Smooth muscle cell (in vitro differentiated cells): ENCODE measurements around the gene LZTFL1. TPM values are rescaled to one million over a fixed set of nuclear protein-coding genes. Genes with fewer than 3 reads are reported as not detected.

Experiments used
- DNase-seq: peaks from one replicate; lab custom pipeline; 2025; ENCODE audit not compliant: unreplicated experiment; lab: John Stamatoyannopoulos, UW
- H2AFZ ChIP-seq: fragments of 200-600 bp; sonication (generic); 2 replicates; pipeline ENCODE4 v1.6.0; 2016; ENCODE audit warnings: antibody characterized with exemption, low read depth, mild to moderate bottlenecking
- H3F3A ChIP-seq: fragments of 200-600 bp; sonication (generic); 2 replicates; pipeline ENCODE4 v1.6.0; 2017; ENCODE audit warnings: antibody characterized with exemption, low read depth
- H3K27ac ChIP-seq: fragments of 200-600 bp; sonication (generic); 2 replicates; pipeline ENCODE4 v1.5.1; 2016; ENCODE audit warnings: low read depth, mild to moderate bottlenecking
- H3K27me3 ChIP-seq: fragments of 200-600 bp; sonication (generic); 2 replicates; pipeline ENCODE4 v1.6.1; 2016; ENCODE audit warnings: low read depth, mild to moderate bottlenecking
- H3K36me3 ChIP-seq: fragments of 200-600 bp; sonication (generic); 2 replicates; pipeline ENCODE4 v1.5.1; 2016; ENCODE audit warnings: low read depth
- H3K4me1 ChIP-seq: fragments of 200-600 bp; sonication (generic); 2 replicates; pipeline ENCODE4 v1.5.1; 2016; ENCODE audit warnings: low read depth
- H3K4me2 ChIP-seq: fragments of 200-600 bp; sonication (generic); 2 replicates; pipeline ENCODE4 v1.6.0; 2016; ENCODE audit warnings: mild to moderate bottlenecking
- H3K4me3 ChIP-seq: fragments of 200-600 bp; sonication (generic); 2 replicates; pipeline ENCODE4 v1.5.1; 2016; ENCODE audit warnings: mild to moderate bottlenecking
- H3K79me2 ChIP-seq: fragments of 200-600 bp; sonication (generic); 2 replicates; pipeline ENCODE4 v1.6.0; 2016; ENCODE audit warnings: low read depth, mild to moderate bottlenecking
- H3K9ac ChIP-seq: fragments of 200-600 bp; sonication (generic); 2 replicates; pipeline ENCODE4 v1.6.0; 2016; ENCODE audit warnings: low read depth
- H3K9me3 ChIP-seq: fragments of 200-600 bp; sonication (generic); replicated peaks from 2 replicates; pipeline ENCODE4 v1.5.1; 2016; ENCODE audit warnings: low read depth
- H4K20me1 ChIP-seq: fragments of 200-600 bp; sonication (generic); 2 replicates; pipeline ENCODE4 v1.6.0; 2016; ENCODE audit warnings: low read depth
- WGBS: methylation state at CpG from one replicate; pipeline ENCODE4 v1.1.7; 2016; ENCODE audit warnings: low lambda C conversion rate; 5-methylcytosine and 5-hydroxymethylcytosine counted together
- polyA plus RNA-seq: library from polyadenylated mRNA; unstranded; fragments of >200 nt; fragmentation: Nextera tagmentation; extraction: Ambion mirVana; gene quantifications from 2 replicates; pipeline ENCODE4 v1.2.1, GENCODE V29; 2016
- total RNA-seq: library from RNA; depleted of rRNA; stranded (reverse); fragments of >200 nt; gene quantifications from 2 replicates; pipeline ENCODE4 v1.2.3, GENCODE V29; 2014
- TF ChIP-seq, protein P1 (sequence below): fragments of 200-600 bp; sonication (generic); IDR thresholded peaks from 2 replicates; pipeline ENCODE4 v1.5.1; 2017; ENCODE audit warnings: borderline replicate concordance, mild to moderate bottlenecking, antibody characterized with exemption; ENCODE audit not compliant: insufficient read depth, poor library complexity, severe bottlenecking

Gene LZTFL1
- total and polyA plus RNA-seq, 2 experiments from 2014 or later: 8.6 to 29.4 TPM

DNA sequence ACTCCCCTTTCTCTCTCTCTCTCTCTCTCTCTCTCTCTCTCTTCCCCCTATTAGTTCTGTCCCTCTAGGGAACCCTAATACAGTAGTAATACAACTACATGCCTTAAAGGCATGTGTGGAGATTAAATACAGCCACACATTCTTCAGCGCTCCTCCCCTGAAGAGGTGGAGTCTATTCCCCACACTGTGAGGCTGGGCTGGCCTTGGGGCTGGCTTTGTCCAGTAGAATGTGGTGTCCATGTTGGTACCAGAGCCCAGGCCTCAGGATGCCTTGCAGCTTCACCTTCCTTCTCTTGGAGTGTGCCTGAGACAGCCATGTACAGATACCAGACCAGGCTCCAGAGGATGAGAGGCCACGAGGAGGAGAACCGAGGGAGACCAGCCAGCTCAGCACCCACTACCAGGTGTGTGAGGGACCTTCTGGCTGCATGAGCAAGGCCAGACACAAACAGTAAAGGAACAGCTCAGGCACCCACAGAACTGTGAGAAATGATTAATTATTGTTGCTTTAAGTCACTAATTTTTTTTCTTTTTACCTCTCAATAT lies 56.2 kb downstream of the LZTFL1 start:
- 90% methylated on average over 3 of the region's 3 CpGs for WGBS

DNA sequence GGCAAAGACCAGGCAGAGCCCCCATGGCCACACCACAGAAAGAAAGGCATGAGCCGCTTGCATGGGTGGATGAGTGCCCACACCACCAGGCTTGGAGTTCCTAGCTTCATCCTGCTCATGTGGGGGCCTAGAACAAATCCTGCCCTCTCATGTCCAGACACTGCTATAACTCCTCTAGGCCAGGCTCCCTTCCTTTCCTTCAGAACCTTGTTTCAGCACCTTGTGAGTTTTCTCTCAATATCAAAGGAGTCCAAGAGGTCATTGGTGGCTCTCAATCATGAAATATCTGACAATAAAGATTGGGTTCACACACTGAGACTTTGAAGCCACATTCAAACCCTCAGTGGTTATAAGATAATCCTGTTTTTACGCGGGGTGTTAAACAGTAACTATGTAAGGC lies 58.3 kb downstream of the LZTFL1 start:
- Histone ChIP-seq H3K27ac (no peak overlapping the region), H3K4me2 (no peak overlapping the region), H3K9me3 (no peaks in the 10 kb centered on the region), H3K9ac (no peak overlapping the region), H3F3A (no peaks in the 10 kb centered on the region), H3K4me1 (no peaks in the 10 kb centered on the region), H3K79me2 (no peaks in the 10 kb centered on the region), H3K36me3 (no peaks in the 10 kb centered on the region), H3K27me3 (peaks cover 21% of the 10 kb centered on the region), H3K4me3 (no peak overlapping the region), H2AFZ (no peak overlapping the region), H4K20me1 (no peaks in the 10 kb centered on the region)
- no peak for DNase-seq
- TF ChIP-seq, protein P1, sequence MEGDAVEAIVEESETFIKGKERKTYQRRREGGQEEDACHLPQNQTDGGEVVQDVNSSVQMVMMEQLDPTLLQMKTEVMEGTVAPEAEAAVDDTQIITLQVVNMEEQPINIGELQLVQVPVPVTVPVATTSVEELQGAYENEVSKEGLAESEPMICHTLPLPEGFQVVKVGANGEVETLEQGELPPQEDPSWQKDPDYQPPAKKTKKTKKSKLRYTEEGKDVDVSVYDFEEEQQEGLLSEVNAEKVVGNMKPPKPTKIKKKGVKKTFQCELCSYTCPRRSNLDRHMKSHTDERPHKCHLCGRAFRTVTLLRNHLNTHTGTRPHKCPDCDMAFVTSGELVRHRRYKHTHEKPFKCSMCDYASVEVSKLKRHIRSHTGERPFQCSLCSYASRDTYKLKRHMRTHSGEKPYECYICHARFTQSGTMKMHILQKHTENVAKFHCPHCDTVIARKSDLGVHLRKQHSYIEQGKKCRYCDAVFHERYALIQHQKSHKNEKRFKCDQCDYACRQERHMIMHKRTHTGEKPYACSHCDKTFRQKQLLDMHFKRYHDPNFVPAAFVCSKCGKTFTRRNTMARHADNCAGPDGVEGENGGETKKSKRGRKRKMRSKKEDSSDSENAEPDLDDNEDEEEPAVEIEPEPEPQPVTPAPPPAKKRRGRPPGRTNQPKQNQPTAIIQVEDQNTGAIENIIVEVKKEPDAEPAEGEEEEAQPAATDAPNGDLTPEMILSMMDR: no peak
- 89% methylated on average over 3 of the region's 3 CpGs for WGBS

More for the DNA sequence above, 56.2 kb downstream of the LZTFL1 start:
- Histone ChIP-seq H3K9me3 (no peaks in the 10 kb centered on the region), H3K79me2 (no peaks in the 10 kb centered on the region), H4K20me1 (no peaks in the 10 kb centered on the region), H3K9ac (no peak overlapping the region), H3K36me3 (no peaks in the 10 kb centered on the region), H3K27ac (no peak overlapping the region), H3K4me1 (no peaks in the 10 kb centered on the region), H3K27me3 (peaks cover 15% of the 10 kb centered on the region), H3K4me3 (no peak overlapping the region), H2AFZ (no peak overlapping the region), H3K4me2 (no peak overlapping the region), H3F3A (no peaks in the 10 kb centered on the region)
- DNase-seq: no peak
- TF ChIP-seq, protein P1: no peak

DNA sequence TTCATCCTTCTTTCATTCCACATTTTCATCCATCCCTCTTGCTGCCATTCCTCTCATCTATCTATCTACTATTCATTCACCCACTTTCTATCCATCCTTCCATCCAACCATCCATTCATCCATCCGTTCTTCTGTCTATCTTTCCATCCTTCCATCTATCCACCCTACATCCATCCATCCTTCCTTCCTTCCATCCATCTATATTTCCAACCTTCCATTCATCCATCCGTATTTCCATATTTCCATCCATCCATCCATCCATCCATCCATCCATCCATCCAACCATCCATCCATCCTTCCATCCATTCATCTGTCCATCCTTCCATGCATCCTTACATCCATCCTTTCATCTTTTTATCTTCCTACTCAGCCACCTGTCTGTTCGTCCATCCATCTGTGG lies 59.5 kb downstream of the LZTFL1 start:
- no peaks in the 10 kb centered on the region for H3K36me3 ChIP-seq
- no peak overlapping the region for H2AFZ ChIP-seq
- no peak overlapping the region for H3K4me3 ChIP-seq
- no peaks in the 10 kb centered on the region for H3K9me3 ChIP-seq
- H3K27ac ChIP-seq: no peak overlapping the region
- no peak overlapping the region for H3K4me2 ChIP-seq
- TF ChIP-seq, protein P1: no peak
- DNase-seq: no peak
- peaks cover 17% of the 10 kb centered on the region for H3K27me3 ChIP-seq
- H3K79me2 ChIP-seq: no peaks in the 10 kb centered on the region
- 84% methylated on average over 3 of the region's 3 CpGs for WGBS
- no peak overlapping the region for H3K9ac ChIP-seq
- H4K20me1 ChIP-seq: no peaks in the 10 kb centered on the region
- no peaks in the 10 kb centered on the region for H3F3A ChIP-seq
- H3K4me1 ChIP-seq: no peaks in the 10 kb centered on the region

DNA sequence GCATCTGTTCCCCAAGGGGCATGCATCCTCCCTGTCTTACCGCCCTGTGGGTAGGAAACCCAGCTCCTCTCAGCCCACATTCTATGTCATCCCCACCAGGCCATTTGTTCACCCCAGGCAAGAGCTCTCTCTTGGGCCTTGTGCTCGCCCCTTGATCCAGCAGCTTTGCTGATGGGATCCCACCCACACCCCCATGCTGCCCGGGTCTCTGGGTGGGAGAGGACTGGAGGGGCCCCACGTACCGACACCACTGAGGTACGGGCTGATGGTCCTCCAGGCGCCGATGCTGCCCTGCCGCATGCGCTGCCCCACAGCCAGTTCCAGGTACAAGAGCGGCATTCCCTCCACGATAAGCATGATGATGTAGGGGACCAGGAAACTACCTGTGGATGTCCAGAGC lies 60.1 kb downstream of the LZTFL1 start:
- H3K36me3 ChIP-seq: no peaks in the 10 kb centered on the region
- H4K20me1 ChIP-seq: no peaks in the 10 kb centered on the region
- H3K9ac ChIP-seq: no peak overlapping the region
- peaks cover 12% of the 10 kb centered on the region for H3K27me3 ChIP-seq
- no peak overlapping the region for H3K27ac ChIP-seq
- 92% methylated on average over 12 of the region's 12 CpGs for WGBS
- no peak for DNase-seq
- H3K79me2 ChIP-seq: no peaks in the 10 kb centered on the region
- no peaks in the 10 kb centered on the region for H3F3A ChIP-seq
- no peak overlapping the region for H3K4me2 ChIP-seq
- no peak overlapping the region for H3K4me3 ChIP-seq
- TF ChIP-seq, protein P1: no peak
- no peaks in the 10 kb centered on the region for H3K4me1 ChIP-seq
- no peaks in the 10 kb centered on the region for H3K9me3 ChIP-seq
- H2AFZ ChIP-seq: no peak overlapping the region
